ENCODE results near the gene CACYBP. TPM values are rescaled to one million over a fixed set of nuclear protein-coding genes. Genes with fewer than 3 reads are reported as not detected.

Gene CACYBP
- total and polyA plus RNA-seq, 2 of the 13 experiments (the other 11 are each of a cell fraction or from before 2014, with no cell fraction given) = 18.4 to 183 TPM

DNA sequence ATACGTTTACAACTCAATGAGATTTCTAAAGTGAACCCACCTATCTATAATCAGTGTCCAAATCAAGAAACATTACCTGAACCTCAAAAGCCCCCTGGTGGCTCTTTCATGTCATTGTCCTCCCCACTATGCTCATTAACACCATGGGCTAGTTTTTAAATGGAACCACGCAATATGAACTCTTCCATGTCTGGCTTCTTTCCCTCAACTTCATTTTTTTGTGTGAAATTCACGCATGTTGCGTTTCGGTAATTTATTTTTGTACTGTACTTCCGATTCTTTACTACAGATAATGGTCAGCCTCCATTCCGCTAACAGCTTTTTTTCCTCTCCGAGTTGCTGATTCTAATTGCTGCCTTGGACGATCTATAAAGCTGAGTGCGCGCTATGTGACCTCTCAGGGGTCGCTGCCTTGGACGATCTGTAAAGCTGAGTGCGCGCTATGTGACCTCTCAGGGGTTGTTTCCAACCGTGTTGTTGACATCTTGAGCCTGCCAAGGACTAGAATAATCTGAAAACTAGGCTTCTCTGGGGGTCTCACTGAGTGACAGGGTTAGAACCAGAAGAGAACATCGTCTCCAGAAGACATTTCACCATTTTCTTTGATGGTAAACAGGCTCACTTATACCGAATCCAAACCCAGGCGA is 1.1 kb upstream of the CACYBP start (continued):
- TF ChIP-seq CREB3 (CRISPR knock-in tag; IDR thresholded peaks at IDR 0.05) (no peak), CBX2 (IDR thresholded peaks at IDR 0.05; ENCODE audit: low read depth, low read length) (no peak), CBX2 (CRISPR knock-in tag; IDR thresholded peaks at IDR 0.05; ENCODE audit: low read depth) (no peak), FOXO4 (CRISPR knock-in tag; conservative IDR thresholded peaks at IDR 0.05) (no peak), PHF21A (CRISPR knock-in tag; IDR thresholded peaks at IDR 0.05) (no peak), DR1 (CRISPR knock-in tag; IDR thresholded peaks at IDR 0.05) (no peak), REL (CRISPR knock-in tag; conservative IDR thresholded peaks at IDR 0.05) (no peak), ZNF136 (CRISPR knock-in tag; IDR thresholded peaks at IDR 0.05; ENCODE audit: low read depth) (no peak), ZNF768 (CRISPR knock-in tag; IDR thresholded peaks at IDR 0.05) (no peak), MLXIP (CRISPR knock-in tag; IDR thresholded peaks at IDR 0.05; ENCODE audit: borderline replicate concordance) (peak; percentile 62; the same call in 1 of the 2 replicates), ZNF558 (CRISPR knock-in tag; IDR thresholded peaks at IDR 0.05; ENCODE audit: borderline replicate concordance) (0 out of 2 replicates have a peak, but pooled peaks have one; percentile 13), ZFP1 (CRISPR knock-in tag; IDR thresholded peaks at IDR 0.05) (no peak), NCOA2 (CRISPR knock-in tag; IDR thresholded peaks at IDR 0.05) (no peak), ONECUT2 (CRISPR knock-in tag; IDR thresholded peaks at IDR 0.05) (no peak), HNRNPLL (IDR thresholded peaks at IDR 0.05; ENCODE audit: low read depth, low read length, poor library complexity, severe bottlenecking) (no peak), REPIN1 (CRISPR knock-in tag; IDR thresholded peaks at IDR 0.05; ENCODE audit: borderline replicate concordance, low read depth) (no peak), HNRNPL (IDR thresholded peaks at IDR 0.05; ENCODE audit: low read depth, low read length) (no peak), BRD4 (CRISPR knock-in tag; IDR thresholded peaks at IDR 0.05) (no peak), PLRG1 (conservative IDR thresholded peaks at IDR 0.05) (no peak), HOXA9 (CRISPR knock-in tag; IDR thresholded peaks at IDR 0.05; ENCODE audit: borderline replicate concordance) (no peak)
- TF ChIP-seq, protein P1, sequence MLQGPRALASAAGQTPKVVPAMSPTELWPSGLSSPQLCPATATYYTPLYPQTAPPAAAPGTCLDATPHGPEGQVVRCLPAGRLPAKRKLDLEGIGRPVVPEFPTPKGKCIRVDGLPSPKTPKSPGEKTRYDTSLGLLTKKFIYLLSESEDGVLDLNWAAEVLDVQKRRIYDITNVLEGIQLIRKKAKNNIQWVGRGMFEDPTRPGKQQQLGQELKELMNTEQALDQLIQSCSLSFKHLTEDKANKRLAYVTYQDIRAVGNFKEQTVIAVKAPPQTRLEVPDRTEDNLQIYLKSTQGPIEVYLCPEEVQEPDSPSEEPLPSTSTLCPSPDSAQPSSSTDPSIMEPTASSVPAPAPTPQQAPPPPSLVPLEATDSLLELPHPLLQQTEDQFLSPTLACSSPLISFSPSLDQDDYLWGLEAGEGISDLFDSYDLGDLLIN (CRISPR knock-in tag; IDR thresholded peaks at IDR 0.05; ENCODE audit: borderline replicate concordance) = 0 out of 2 replicates have a peak, but pooled peaks have one; percentile 36
- TF ChIP-seq, protein P2, sequence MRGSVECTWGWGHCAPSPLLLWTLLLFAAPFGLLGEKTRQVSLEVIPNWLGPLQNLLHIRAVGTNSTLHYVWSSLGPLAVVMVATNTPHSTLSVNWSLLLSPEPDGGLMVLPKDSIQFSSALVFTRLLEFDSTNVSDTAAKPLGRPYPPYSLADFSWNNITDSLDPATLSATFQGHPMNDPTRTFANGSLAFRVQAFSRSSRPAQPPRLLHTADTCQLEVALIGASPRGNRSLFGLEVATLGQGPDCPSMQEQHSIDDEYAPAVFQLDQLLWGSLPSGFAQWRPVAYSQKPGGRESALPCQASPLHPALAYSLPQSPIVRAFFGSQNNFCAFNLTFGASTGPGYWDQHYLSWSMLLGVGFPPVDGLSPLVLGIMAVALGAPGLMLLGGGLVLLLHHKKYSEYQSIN (CRISPR knock-in tag; IDR thresholded peaks at IDR 0.05; ENCODE audit: borderline replicate concordance) = no peak

Measured in HepG2 (cell line).